Mucosa of stomach (tissue), 1 donor: Measurements from ENCODE around the gene STON2.

Source experiments
- H3K27me3 ChIP-seq: one replicate; pipeline ENCODE4 v1.7.0; 2013; ENCODE audit warnings: mild to moderate bottlenecking, low read length; ENCODE audit not compliant: control insufficient read depth, insufficient read depth
- H3K36me3 ChIP-seq: one replicate; pipeline ENCODE4 v1.7.0; 2013; ENCODE audit warnings: low read length; ENCODE audit not compliant: control insufficient read depth, insufficient read depth
- H3K4me1 ChIP-seq: one replicate; pipeline ENCODE4 v1.7.0; 2013; ENCODE audit warnings: mild to moderate bottlenecking, low read length; ENCODE audit not compliant: control insufficient read depth, insufficient read depth
- H3K4me3 ChIP-seq: one replicate; pipeline ENCODE4 v1.7.0; 2013; ENCODE audit warnings: low read length
- H3K9ac ChIP-seq: one replicate; pipeline ENCODE4 v1.7.0; 2013; ENCODE audit warnings: mild to moderate bottlenecking, low read length, moderate library complexity
- H3K9me3 ChIP-seq: one replicate; pipeline ENCODE4 v1.7.0; 2013; ENCODE audit warnings: mild to moderate bottlenecking, low read length, moderate library complexity; ENCODE audit not compliant: control insufficient read depth
- donor health status: Pancreatic carcinoma.

STON2 gene

DNA sequence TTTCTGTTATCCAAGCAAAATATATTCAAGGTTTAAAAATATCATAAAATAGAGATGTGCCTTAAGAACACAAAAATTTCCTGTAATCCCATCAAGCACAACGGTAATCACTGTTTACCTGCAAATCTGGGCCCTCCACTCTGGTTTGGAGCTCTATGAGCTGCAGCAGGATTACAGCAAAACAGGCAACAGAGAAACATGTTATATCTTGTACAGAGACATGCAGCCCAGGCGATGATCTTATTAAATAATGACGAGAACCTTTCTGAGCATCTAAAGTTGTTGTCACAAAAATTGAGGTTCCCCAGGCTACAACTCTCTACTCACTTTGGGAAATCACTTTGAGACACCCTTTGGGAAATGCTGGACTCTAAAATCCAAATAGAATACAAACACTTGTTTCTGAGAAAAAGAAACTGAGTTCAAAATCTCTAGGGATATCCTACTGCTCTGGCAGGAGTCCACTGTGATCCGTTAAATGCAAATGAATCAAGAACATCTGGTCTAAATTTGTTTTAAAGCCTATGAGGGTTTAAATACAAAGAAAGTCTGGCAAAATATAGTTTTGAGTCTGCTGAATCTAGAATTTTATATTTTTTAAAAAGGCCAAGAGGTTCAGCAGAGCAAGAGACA, 36.3 kb downstream of the STON2 start:
- Histone ChIP-seq H3K9me3 (no peaks in the 10 kb centered on the region), H3K4me1 (peaks cover 6% of the 10 kb centered on the region), H3K27me3 (no peaks in the 10 kb centered on the region), H3K9ac (no peak overlapping the region), H3K4me3 (no peak overlapping the region), H3K36me3 (no peaks in the 10 kb centered on the region)

GRCh38 chr14:81353691-81354323, 46.3 kb downstream of the STON2 start:
- Histone ChIP-seq H3K9me3 (no peaks in the 10 kb centered on the region), H3K4me3 (no peak overlapping the region), H3K27me3 (no peaks in the 10 kb centered on the region), H3K9ac (no peak overlapping the region), H3K36me3 (no peaks in the 10 kb centered on the region), H3K4me1 (no peaks in the 10 kb centered on the region)

DNA sequence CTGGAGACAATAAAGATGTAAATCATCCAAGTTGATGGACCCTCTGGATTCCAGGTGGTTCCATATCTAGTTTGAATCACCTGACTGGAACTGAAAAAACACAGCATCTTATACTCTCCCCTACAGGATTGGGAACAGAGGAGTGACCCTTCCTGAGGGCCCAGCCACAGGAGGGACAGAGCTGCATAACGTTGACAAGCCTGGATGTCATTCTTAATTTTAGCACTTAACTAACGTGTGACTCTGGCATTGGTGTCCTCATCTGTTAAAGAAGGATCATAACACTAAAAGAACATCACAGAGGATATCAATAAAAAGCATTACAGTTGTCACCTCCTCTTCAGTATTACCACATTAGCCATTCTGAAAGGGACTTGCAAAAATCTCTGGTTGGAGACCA, 47.7 kb downstream of the STON2 start:
- no peaks in the 10 kb centered on the region for H3K9me3 ChIP-seq
- H3K36me3 ChIP-seq = no peaks in the 10 kb centered on the region
- H3K9ac ChIP-seq = no peak overlapping the region
- H3K4me1 ChIP-seq = no peaks in the 10 kb centered on the region
- no peaks in the 10 kb centered on the region for H3K27me3 ChIP-seq
- no peak overlapping the region for H3K4me3 ChIP-seq

DNA sequence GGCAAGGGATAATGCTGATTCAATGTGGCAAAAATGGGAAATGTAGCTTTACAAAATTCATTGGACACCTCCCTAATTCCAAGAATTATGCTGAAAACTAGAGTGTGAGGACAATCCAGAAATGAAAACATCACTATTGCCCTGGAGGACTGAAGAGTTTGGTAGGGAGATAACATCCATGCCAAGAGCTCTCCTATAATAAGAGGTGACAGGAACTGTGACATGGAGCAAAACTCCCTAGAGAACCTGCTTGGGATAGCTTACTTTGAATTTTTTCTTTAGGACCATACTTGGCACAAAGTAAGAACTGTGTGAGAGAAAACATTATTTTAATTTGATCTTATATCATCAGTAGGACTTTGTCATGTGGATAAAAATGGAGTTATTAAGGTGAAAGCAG, 48.9 kb downstream of the STON2 start:
- no peak overlapping the region for H3K4me3 ChIP-seq
- no peaks in the 10 kb centered on the region for H3K4me1 ChIP-seq
- no peak overlapping the region for H3K9ac ChIP-seq
- H3K27me3 ChIP-seq = no peaks in the 10 kb centered on the region
- H3K36me3 ChIP-seq = no peaks in the 10 kb centered on the region
- no peaks in the 10 kb centered on the region for H3K9me3 ChIP-seq

DNA sequence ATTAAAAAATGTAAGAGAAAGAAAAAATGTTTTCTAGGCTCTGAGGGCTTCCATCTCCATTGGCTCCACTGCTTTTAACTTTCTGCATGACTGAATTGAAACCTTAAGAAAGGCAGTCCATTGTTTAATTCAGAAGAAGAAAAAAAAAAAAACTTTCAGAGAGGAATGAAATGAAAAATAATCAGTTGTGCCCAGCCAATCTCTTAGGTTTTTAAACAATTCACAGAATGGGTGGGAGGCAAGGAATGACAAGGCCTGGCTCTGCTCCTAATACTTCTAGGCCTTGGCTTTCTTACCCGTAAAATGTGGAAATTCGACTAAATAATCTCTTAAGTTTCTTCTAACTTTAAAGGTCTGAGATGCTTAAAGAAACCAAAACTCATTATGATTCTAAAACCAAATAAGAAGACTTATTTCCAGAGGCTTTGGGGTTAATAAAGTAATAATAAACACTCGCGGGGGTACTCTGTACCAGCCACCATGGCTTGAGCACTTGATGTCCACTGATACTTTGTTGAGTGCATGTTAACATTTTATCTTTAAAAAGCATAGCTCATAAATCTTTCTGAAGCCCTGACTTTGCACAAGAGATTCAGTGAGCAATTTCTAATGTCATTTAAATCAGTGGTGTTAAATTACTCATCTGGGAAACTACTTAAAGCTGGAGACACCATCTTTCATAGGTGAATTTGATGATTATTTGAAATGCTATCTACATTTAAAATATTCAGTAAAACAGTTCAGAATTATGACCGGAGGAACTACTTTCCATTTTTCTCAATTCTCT, 49.6 kb downstream of the STON2 start:
- no peak overlapping the region for H3K9ac ChIP-seq
- H3K9me3 ChIP-seq = no peaks in the 10 kb centered on the region
- H3K36me3 ChIP-seq = no peaks in the 10 kb centered on the region
- no peak overlapping the region for H3K4me3 ChIP-seq
- H3K4me1 ChIP-seq = no peaks in the 10 kb centered on the region
- no peaks in the 10 kb centered on the region for H3K27me3 ChIP-seq

- Histone ChIP-seq H3K4me3 (no peak overlapping the region), H3K9ac (no peak overlapping the region), H3K9me3 (no peaks in the 10 kb centered on the region), H3K36me3 (no peaks in the 10 kb centered on the region), H3K27me3 (no peaks in the 10 kb centered on the region), H3K4me1 (no peaks in the 10 kb centered on the region)
Measured at GRCh38 chr14:81348061-81348460, 52.1 kb downstream of the STON2 start.

DNA sequence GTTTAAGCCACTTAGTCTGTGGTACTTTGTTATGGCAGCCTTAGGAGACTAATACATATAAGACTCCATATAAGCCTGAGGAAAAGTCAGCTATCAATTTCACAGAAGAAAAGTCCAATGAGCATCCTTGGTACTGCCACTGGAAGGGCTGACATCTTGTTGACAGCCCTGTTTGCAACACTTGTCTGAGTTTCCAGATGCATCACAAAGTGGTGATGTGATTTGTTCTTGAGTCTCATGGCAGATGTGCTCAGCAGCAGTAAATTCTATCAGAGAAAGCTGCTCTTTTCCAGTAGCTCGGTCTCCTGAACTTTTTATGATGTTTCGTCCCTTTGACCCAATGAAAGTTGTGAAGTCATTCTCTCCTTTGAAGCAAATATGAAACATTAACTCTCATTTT, 54.3 kb downstream of the STON2 start:
- no peak overlapping the region for H3K4me3 ChIP-seq
- H3K4me1 ChIP-seq = no peaks in the 10 kb centered on the region
- no peaks in the 10 kb centered on the region for H3K27me3 ChIP-seq
- no peaks in the 10 kb centered on the region for H3K9me3 ChIP-seq
- no peak overlapping the region for H3K9ac ChIP-seq
- H3K36me3 ChIP-seq = no peaks in the 10 kb centered on the region

GRCh38 chr14:81344481-81345160, 55.5 kb downstream of the STON2 start:
- no peak overlapping the region for H3K9ac ChIP-seq
- no peaks in the 10 kb centered on the region for H3K36me3 ChIP-seq
- H3K4me3 ChIP-seq = no peak overlapping the region
- no peaks in the 10 kb centered on the region for H3K9me3 ChIP-seq
- H3K27me3 ChIP-seq = no peaks in the 10 kb centered on the region
- H3K4me1 ChIP-seq = no peaks in the 10 kb centered on the region

DNA sequence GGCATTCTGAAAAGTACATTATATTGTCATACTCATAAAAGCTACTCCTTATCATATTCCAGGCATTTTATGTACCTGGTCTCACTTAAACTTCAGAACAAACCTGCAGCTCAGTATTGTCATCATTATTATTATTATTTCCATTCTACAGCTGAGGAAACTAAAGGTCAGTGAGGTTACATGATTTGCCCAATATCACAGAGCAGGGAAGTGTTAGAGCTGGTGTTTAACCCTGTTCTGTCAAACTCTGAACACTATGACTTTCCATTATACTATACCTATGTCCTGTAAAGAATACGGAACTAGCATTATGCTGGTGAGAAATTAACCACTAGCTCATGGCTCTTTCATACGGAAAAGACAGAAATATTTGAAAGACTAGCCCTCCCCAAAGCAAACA, 56.4 kb downstream of the STON2 start:
- no peaks in the 10 kb centered on the region for H3K27me3 ChIP-seq
- H3K4me3 ChIP-seq = no peak overlapping the region
- H3K36me3 ChIP-seq = no peaks in the 10 kb centered on the region
- no peaks in the 10 kb centered on the region for H3K4me1 ChIP-seq
- no peaks in the 10 kb centered on the region for H3K9me3 ChIP-seq
- no peak overlapping the region for H3K9ac ChIP-seq

- no peaks in the 10 kb centered on the region for H3K4me1 ChIP-seq
- H3K27me3 ChIP-seq = no peaks in the 10 kb centered on the region
- no peaks in the 10 kb centered on the region for H3K36me3 ChIP-seq
- H3K9ac ChIP-seq = no peak overlapping the region
- H3K4me3 ChIP-seq = no peak overlapping the region
- no peaks in the 10 kb centered on the region for H3K9me3 ChIP-seq
Measured at GRCh38 chr14:81342850-81343580, 57.1 kb downstream of the STON2 start.

DNA sequence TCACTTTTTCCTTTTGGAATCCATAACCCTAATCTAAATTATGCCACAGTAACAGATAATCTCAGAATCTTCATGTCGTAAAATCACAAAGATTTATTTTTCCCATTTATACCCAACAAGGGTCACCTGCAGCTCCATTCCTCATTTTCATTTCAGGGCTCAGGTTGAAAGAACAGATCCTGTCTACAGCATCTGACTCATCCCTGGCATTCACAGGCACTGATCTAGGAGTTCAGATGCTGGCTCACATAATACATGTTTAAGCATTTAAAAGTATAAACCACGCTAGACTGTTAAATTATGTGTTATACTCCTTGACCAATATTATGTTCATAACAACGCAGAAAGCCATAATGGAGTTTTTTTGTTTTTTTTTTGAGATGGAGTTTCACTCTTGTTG, 58.3 kb downstream of the STON2 start:
- Histone ChIP-seq H3K4me3 (no peak overlapping the region), H3K9me3 (no peaks in the 10 kb centered on the region), H3K4me1 (no peaks in the 10 kb centered on the region), H3K9ac (no peak overlapping the region), H3K27me3 (no peaks in the 10 kb centered on the region), H3K36me3 (no peaks in the 10 kb centered on the region)
